Measurements from ENCODE around the gene SNX33.
"Not testable (repeated sequence)": the region's sequence is repeated elsewhere in the genome, so short reads cannot be mapped to it uniquely, and the experiment has no call there.

Gene SNX33

GRCh38 chr15:75705854-75706681 lies 58.4 kb downstream of the SNX33 start:
- Histone ChIP-seq H3K9ac (ENCODE audit: low read depth, low read length) (no peak overlapping the region), H3K9me3 (ENCODE audit: control insufficient read depth, insufficient read depth, low read length) (no peaks in the 10 kb centered on the region), H3K4me3 (ENCODE audit: low read depth, low read length) (no peak overlapping the region), H3K4me1 (ENCODE audit: control insufficient read depth, insufficient read depth, low read length) (no peaks in the 10 kb centered on the region), H3K27ac (ENCODE audit: low read depth, low read length) (no peak overlapping the region), H3K27me3 (ENCODE audit: control insufficient read depth, insufficient read depth, low read length) (no peaks in the 10 kb centered on the region), H3K36me3 (ENCODE audit: control insufficient read depth, insufficient read depth, low read length) (no peaks in the 10 kb centered on the region)

GRCh38 chr15:75706682-75706954 lies 58.9 kb downstream of the SNX33 start:
- Histone ChIP-seq H3K36me3 (ENCODE audit: control insufficient read depth, insufficient read depth, low read length) (no peaks in the 10 kb centered on the region), H3K4me1 (ENCODE audit: control insufficient read depth, insufficient read depth, low read length) (no peaks in the 10 kb centered on the region), H3K27ac (ENCODE audit: low read depth, low read length) (no peak overlapping the region), H3K9me3 (ENCODE audit: control insufficient read depth, insufficient read depth, low read length) (no peaks in the 10 kb centered on the region), H3K9ac (ENCODE audit: low read depth, low read length) (no peak overlapping the region), H3K27me3 (ENCODE audit: control insufficient read depth, insufficient read depth, low read length) (no peaks in the 10 kb centered on the region), H3K4me3 (ENCODE audit: low read depth, low read length) (no peak overlapping the region)

GRCh38 chr15:75709458-75709857 lies 61.7 kb downstream of the SNX33 start:
- H3K4me3 ChIP-seq (ENCODE audit: low read depth, low read length); H3K9me3 ChIP-seq (ENCODE audit: control insufficient read depth, insufficient read depth, low read length); H3K27me3 ChIP-seq (ENCODE audit: control insufficient read depth, insufficient read depth, low read length); H3K9ac ChIP-seq (ENCODE audit: low read depth, low read length); H3K4me1 ChIP-seq (ENCODE audit: control insufficient read depth, insufficient read depth, low read length); H3K27ac ChIP-seq (ENCODE audit: low read depth, low read length); H3K36me3 ChIP-seq (ENCODE audit: control insufficient read depth, insufficient read depth, low read length): not testable (repeated sequence)

GRCh38 chr15:75710874-75711273 lies 63.2 kb downstream of the SNX33 start:
- H3K9ac ChIP-seq (ENCODE audit: low read depth, low read length); H3K27ac ChIP-seq (ENCODE audit: low read depth, low read length); H3K4me1 ChIP-seq (ENCODE audit: control insufficient read depth, insufficient read depth, low read length); H3K4me3 ChIP-seq (ENCODE audit: low read depth, low read length); H3K27me3 ChIP-seq (ENCODE audit: control insufficient read depth, insufficient read depth, low read length); H3K9me3 ChIP-seq (ENCODE audit: control insufficient read depth, insufficient read depth, low read length); H3K36me3 ChIP-seq (ENCODE audit: control insufficient read depth, insufficient read depth, low read length): not testable (repeated sequence)

GRCh38 chr15:75711495-75711894 lies 63.8 kb downstream of the SNX33 start:
- not testable (repeated sequence) for H3K4me3 ChIP-seq (ENCODE audit: low read depth, low read length); H3K9ac ChIP-seq (ENCODE audit: low read depth, low read length); H3K4me1 ChIP-seq (ENCODE audit: control insufficient read depth, insufficient read depth, low read length); H3K9me3 ChIP-seq (ENCODE audit: control insufficient read depth, insufficient read depth, low read length); H3K36me3 ChIP-seq (ENCODE audit: control insufficient read depth, insufficient read depth, low read length); H3K27me3 ChIP-seq (ENCODE audit: control insufficient read depth, insufficient read depth, low read length); H3K27ac ChIP-seq (ENCODE audit: low read depth, low read length)

Data from HUES48 (cell line).